HG03442 (cell line): ENCODE results near the gene PIM1.
"Not testable (repeated sequence)": the region's sequence is repeated elsewhere in the genome, so short reads cannot be mapped to it uniquely, and the experiment has no call there.

Source experiments
- ATAC-seq: cut with Tn5 transposase; IDR thresholded peaks from one replicate; pipeline ENCODE4 v1.9.1; 2021; ENCODE audit warnings: mild to moderate bottlenecking, moderate library complexity; ENCODE audit not compliant: unreplicated experiment

Gene PIM1

DNA sequence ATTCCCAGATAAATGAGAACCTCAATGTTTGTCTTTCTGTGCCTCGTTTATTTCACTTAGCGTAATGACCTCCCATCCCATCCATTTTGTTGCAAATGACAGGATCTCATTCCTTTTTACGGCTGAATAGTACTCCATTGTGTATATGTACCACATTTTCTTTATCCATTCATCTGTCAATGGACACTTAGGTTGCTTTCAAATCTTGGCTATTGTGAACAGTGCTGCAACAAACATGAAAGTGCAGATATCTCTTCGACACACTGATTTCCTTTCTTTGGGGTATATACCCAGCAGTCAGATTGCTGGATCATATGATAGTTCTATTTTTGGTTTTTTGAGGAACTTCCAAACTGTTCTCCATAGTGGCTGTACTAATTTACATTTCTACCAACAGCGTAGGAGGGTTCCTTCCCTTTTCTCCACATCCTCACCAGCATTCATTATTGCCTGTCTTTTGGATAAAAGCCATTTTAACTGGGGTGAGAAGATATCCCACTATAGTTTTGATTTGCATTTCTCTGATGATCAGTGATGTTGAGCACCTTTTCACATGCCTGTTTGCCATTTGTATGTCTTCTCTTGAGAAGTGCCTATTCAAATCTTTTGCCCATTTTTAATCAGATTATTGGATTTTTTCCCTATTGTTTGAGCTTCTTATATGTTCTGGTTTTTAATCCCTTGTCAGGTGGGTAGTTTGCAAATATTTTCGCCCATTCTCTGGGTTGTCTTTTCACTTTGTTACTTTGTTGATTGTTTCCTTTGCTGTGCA, 16.2 kb downstream of the PIM1 start:
- not testable (repeated sequence) for ATAC-seq

DNA sequence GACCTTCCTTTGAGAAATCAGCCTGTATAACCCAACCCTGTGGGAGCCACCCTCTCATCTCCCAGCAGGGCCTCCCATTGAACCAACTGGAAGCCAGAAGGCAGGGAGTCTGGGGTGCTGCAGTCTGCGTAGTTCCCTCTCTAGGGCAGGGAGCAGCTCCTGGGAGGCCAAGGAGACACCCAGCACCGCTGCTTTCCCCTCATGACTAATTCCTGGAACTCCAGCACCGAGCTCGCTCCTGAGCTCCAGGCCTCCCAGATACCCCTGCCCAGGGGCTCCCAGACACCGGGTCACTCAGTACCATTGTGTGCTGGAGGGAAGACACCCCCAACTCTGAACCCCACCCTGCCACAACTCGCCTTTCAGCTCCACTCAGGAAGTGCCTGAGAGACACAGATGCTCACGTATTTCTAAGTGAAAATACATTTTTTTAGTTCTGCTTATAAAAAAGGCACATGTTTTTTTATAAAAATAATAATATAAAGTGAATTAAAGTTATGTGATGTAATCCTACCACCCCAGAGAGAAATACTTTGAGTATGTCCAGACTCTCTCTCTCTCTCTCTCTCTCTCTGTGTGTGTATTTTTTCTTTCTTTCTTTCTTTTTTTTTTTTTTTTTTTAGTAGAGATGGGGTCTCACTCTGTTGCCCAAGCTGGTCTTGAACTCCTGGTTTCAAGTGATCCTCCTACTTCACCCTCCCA, 17.5 kb downstream of the PIM1 start:
- no peak for ATAC-seq

DNA sequence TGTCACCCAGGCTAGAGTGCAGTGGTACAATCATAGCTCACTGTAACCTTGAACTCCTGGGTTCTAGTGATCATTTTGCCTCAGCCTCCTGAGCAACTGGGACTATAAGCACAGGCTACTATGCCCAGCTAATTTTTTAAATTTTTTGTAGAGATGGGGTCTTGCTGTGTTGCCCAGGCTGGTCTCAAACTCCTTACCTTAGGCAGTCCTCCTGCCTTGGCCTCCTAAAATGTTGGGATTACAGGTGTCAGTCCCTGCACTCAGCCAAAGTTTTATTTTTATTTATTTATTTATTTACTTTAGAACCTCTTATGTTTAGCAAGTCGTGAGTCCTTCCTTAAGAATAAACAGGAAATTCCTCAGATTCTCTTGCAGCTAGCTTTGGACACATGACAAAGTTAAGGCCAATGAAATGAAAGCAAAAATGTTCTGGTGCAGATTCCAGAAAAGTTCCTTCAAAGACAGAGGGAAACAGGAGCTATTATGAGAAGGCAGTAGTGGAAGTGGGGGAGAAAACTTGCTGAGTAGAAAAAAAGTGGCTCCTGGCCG, 19.1 kb downstream of the PIM1 start:
- no peak for ATAC-seq

DNA sequence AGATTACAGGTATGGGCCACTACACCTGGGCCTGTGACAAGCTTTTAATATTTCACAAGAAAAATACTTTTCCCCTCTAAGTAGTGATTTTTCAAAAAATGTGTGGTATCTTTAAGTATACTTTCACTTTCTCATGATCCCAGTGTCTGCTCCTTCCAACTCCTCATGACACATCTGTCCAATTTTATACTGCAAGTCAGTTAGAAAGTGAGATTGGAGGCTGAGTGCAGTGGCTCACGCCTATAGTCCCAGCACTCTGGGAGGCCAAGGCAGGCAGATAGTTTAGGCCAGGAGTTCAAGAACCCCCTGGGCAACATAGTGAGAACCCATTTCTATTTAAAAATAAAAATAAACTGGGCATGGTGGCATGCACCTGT, 20.2 kb downstream of the PIM1 start:
- no peak for ATAC-seq

DNA sequence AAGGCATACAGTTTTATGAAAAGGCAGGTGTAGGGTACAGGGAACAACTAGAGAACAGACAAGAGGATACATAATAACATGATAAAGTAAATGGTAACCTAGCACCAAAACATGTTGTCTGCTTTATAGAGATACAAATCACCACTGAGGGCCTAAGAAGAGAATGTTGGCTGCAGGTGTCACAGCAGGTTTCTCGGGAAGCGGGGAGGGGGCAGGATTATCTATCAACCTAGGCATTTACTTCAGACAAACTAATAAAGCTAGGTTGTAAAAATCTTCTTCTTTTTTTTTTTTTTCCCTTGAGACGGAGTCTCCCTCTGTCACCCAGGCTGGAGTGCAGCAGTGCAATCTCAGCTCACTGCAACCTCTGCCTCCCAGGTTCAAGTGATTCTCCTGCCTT, 22.7 kb downstream of the PIM1 start:
- no peak for ATAC-seq

DNA sequence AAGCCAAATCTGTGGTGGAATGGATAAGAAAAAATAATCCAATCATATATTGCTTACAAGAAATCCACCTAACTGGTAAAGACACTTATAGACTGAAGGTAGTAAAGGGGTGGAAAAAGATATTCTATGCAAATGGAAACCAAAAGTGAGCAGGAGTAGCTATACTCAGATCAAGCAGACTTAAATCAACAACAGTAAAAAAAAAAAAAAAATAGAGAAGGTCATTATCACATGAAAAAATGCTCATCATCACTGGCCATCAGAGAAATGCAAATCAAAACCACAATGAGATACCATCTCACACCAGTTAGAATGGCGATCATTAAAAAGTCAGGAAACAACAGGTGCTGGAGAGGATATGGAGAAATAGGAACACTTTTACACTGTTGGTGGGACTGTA, 24.9 kb downstream of the PIM1 start:
- not testable (repeated sequence) for ATAC-seq

DNA sequence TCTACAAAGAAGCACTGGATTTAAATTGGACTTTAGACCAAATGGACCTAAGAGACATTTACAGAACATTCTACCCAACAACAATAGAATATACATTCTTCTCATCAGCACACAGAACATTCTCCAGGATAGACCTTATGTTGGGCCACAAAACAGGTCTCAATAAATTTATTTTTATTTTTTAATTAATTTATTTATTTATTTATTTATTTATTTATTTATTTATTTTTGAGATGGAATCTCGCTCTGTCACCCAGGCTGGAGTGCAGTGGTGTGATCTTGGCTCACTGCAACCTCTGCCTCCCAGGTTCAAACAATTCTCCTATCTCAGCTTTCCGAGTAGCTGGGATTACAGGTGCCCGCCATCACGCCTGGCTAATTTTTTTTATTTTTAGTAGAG, 26.5 kb downstream of the PIM1 start:
- not testable (repeated sequence) for ATAC-seq

DNA sequence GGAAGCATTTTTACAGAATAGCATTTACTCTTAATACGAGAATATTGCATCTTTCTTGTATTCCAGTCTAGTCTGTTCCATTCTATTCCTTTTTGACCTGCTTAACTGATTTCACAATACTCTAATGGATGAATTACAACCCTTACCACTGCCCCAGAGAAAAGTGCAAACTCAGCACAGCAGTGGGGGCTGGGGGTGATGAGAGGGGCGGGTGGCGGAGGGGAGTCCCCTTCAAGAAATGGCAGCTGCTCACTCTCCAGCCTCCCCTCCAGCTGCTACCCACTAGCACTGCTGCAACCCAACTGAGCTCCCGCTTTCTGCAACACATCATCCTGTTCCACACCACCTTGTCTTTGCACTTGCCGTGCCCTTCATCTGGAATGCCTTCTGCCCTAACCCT, 30.1 kb downstream of the PIM1 start:
- no peak for ATAC-seq

DNA sequence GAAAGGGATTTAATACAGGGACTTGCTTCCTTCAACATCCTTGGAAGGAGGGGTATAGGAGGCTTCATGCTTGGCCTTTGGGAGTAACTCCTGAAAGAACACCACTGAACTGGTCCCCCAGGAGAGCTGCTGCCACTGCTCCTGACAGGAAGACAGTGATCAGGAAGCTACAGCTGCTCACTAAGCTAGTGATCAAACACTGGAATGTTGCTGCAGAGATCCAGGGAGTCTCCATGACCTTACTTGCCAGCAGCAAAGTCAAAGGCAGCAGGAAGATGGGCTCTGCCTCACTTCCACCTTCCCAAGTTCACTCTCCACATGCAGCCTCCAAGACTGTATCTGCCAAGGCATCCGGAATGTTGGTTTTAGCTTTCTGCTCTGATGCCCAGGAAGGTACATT, 31.8 kb downstream of the PIM1 start:
- no peak for ATAC-seq

DNA sequence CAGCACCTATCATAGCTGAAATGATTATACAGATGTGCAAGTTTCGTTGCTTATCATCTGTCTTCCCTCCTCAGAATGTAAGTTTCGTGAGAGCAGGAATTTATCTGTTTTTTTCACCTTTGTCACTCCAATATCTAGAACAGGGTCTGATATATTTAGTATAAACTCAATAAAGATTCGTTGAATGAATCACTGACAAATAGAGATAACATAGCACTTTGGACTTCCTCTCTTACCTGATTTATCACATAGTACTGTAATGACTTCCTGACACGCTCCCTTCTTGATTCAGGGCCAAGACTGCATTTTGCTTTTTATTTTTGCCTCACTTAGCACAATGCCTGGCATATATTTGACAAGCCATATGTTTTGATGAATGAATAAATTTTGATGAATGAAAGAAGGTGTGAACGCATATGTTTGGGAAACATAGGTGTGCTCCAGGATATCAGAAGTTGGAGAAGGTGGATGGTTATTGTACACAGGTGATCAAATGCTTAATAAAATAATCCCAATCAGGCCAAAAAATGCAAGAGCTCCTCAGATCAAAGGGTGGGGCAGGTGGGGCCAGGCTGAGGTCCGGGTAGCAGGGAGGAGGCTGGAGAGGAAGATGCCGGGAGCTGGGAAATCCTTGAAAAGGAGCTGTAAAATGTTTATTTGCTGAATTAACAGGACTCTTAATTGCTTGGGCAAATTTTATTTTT, 33.0 kb downstream of the PIM1 start:
- ATAC-seq: no peak

DNA sequence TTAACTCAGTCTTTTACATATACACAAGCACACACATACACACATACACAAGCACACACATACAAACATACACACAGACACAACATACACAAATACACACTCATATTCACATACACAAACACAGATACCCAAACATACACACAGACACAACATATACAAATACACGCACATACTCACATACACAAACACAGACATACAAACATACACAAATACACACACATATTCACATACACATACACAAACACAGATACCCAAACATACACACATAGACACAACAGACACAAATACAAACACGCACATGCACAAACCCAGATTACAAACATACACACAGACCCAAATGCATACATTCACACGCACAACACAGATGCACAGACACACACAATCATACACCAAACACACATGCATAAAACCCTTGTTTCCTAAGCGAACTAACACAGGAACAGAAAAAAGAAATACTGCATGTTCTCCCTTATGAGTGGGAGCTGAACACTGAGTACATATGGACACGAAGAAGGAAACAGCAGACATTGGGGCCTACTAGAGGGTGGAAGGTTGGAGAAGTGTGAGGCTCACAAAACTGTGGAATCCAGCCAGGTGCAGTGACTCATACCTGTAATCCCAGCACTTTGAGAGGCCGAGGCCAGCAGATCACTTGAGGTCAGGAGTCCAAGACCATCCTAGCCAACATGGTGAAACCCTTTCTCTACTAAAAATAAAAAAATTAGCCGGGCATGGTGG, 34.2 kb downstream of the PIM1 start:
- no peak for ATAC-seq

DNA sequence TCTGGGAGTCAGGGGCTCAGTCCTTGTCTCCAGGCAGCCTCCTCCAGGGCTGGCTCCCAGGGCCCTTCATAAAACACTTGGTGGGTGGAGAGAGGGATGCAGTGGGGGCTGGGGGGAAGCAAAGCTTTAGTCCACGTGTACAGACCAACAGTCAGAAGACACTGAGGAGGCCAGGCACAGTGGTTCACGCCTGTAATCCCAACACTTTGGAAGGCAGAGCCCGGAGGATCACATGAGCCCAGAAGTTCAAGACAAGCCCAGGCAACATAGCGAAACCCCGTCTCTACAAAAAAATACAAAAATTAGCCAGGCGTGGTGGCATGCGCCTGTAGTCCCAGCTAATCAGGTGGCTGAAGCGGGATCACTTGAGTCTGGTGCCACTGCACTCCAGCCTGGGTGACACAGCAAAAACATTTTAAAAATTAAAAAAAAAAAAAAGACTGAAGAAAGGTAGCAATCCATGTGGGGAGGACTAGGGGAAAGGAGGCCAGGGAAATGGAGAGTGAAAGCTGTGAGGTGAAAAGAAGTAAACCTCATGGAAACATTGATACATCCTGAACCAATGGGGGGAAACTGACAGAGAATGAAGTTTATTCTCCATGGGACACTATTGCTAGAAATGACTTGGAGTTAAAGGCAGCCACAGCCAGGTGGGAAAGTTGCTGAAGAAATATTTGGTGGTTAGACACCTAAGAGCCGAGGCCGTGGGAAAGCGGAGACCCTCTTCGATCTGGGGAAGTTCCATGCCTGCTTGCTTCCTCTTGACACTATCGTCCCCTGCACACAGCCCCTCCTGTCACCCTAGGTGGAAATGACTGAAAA, 35.4 kb downstream of the PIM1 start:
- ATAC-seq: no peak

DNA sequence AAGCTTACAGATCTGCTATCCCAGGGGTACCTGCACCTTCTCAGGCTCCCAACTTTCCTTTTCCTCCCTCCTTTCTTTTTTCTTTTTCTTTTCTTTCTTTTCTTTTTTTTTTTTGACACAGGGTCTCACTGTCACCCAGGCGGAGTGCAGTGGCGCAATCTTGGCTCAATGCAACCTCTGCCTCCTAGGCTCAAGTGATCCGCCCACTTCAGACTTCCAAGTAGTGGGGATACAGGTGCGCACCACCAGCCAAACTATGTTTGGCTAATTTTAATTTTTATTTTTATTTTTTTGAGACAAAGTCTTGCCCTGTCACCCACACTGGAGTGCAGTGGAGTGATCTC, 36.0 kb downstream of the PIM1 start:
- no peak for ATAC-seq

DNA sequence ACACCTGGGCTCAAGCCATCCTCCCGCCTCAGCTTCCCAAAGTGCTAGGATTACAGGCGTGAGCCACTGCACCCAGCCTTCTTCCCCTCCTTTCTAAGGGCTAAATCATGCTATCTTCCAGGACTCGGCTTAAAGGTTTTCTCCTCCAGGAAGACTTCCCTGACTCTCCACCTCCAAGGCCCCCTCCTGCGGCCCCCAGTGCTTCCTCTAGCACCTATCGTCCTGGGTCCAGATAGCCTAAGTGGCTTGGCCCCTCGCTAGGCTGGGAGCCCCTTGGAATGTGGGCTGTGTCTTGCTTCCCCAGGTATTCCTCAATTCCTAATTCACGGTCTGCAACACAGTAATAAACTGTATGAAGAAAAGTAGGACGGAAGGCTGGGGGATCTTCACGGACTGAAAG, 36.7 kb downstream of the PIM1 start:
- no peak for ATAC-seq

DNA sequence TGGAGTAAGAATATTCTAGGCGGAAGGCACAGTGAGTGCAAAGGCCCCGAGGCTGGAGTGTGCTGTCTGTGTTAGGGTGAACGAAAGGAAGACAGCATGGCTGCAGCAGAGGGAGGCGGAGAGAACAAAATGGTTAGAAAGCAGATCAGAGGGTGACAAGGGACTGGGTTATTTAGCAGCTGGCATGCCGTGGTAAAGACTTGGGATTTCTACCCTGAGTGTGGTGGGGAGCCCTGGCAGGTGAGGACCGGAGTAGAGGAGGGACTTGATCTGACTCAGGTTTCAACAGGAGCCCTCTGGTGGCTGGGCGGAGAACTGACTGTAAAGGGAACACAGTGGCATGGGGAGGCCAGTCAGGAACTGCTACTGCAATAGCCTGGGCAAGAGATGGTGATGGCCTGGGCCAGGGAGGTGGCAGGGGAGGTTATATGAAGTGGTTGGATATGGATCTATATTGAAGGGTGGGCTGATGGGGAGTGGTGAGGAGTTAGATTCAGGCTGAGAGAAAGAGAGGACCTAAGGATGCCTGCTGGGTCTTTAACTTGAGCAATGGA, 38.0 kb downstream of the PIM1 start:
- no peak for ATAC-seq

DNA sequence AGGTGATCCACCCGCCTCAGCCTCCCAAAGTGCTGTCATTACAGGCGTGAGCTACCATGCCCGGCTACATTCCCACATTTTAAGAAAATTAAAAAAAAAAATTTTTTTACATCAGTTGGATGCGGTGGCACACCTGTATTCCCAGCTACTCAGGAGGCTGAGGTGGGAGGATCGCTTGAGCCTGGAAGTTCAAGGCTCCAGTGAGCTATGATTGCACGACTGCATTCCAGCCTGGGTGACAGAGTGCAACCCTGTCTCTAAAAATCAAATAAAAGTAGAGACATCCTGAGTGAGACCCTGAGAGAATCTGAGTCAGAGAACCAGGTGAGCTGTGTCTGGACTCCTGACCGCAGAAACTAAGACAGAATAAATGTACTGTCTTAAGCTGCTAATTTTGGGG, 38.8 kb downstream of the PIM1 start:
- ATAC-seq: no peak

DNA sequence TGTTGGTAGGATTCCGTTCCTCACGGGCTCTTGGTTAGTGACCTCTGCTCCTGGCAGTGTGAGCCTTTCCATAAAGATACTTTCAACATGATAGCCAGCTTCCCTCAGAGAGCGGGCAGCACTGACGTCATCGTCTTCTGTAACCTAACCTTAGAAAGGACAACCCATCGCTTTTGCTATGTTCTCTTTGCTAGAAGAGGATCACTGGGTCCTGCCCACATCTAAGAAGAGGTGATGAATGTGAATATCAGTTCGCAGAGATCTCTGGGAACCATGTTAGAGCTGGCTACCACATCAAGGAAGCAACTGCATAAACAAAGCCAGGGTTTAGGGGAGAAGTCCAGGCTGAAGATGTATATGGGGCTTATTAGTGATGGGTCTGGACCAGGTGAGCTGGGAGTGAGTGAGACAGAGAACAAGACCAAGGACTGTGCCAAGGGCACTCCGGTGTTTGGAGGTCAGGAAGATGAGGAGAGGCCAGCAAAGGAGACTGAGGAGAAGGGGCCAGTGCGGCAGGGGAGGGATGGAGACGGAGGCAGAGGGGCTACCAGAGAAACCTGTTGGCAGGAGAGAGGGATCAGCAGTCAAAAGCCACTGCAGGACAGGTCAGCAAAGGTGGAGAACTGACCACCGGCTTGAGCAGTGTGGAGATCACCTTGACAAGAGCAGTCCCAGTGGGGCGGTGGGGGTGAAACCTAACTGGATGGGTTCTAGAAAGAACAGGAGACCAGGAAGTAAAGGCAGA, 39.7 kb downstream of the PIM1 start:
- no peak for ATAC-seq

DNA sequence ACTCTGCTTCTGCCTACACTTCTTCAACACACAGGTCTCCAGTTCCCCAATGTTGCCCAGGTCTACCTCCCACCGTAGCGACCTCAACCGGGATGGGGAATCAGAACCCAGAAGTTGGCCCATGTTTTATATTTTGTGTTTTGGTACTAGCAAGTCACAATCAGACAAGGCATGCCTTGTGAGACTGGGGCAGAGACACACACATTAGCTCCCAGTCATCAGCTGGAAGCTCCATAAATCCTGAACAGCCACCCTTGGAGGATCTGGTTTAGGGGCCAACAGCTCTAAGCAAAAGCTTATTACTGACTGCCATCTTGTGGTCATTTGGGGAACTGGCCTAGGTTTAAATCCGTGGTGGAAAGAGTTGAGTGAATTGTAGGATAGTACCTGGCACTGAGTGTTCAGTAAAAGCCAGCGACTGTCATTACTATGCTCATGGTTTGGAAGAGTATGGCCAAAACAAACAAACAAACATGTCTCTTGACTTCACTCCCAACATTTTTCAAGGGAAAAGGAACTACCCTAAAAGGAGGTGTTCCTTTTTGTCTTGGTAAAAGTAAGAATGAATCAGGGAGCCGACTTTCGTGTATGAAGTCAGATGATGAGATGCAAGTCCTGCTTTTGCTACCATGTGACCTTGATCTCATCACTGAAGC, 40.5 kb downstream of the PIM1 start:
- peak; percentile 41 for ATAC-seq

DNA sequence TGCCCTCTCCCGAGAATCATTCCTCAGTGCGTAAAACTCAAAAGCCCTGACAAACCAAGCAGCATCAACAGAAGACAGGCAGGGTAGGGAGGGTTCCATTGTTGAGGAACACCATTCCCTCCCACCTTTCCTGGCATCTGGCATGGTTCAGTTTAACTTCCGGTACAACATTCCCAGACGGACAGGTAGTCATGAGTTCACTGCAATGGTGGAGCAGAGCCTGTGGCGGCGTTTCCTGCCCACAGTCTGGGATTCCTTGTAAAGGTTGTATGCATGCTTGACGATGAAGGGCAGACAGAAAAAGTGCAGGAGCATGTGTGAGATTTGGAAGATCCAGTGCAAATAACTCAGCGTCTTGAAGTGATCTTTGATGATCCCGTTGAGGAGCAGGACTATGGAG, 42.3 kb downstream of the PIM1 start:
- ATAC-seq: no peak
